GM12878 (cell line): ENCODE data around the gene EDC3.
"Not testable (repeated sequence)": the region's sequence is repeated elsewhere in the genome, so short reads cannot be mapped to it uniquely, and the experiment has no call there.

ENCODE experiments used
- ATF7 ChIP-seq: fragments of 450-650 bp; IDR thresholded peaks from 2 replicates; pipeline ENCODE4 v1.6.1; 2016; ENCODE audit warnings: low read depth, mild to moderate bottlenecking
- CREM ChIP-seq: IDR thresholded peaks from 2 replicates; pipeline ENCODE4 v1.6.1; 2014; ENCODE audit warnings: antibody characterized with exemption, low read depth
- CTCF ChIP-seq, 3 experiments: IDR thresholded peaks in 2 of 3; conservative IDR thresholded peaks in 1 of 3; 2 replicates each; pipeline ENCODE4 v1.5.1; 2011; ENCODE audit warnings: low read depth in 3 of 3, low read length in 3 of 3, mild to moderate bottlenecking in 3 of 3, control low read depth in 2 of 3, moderate library complexity in 2 of 3, inconsistent platforms in 1 of 3, mixed read lengths in 1 of 3; ENCODE audit not compliant: control insufficient read depth in 2 of 3, insufficient read depth in 1 of 3; ENCODE audit errors: extremely low read depth in 1 of 3
- GABPA ChIP-seq: IDR thresholded peaks from 2 replicates; pipeline ENCODE4 v1.6.1; 2014; ENCODE audit warnings: antibody characterized with exemption, low read depth, mild to moderate bottlenecking, inconsistent platforms
- HDAC6 ChIP-seq: fragments of 200-600 bp; sonication (generic); IDR thresholded peaks from one replicate; pipeline ENCODE4 v1.8.0; 2017; ENCODE audit warnings: antibody characterized with exemption; ENCODE audit not compliant: unreplicated experiment
- MAX ChIP-seq: IDR thresholded peaks from 2 replicates; pipeline ENCODE4 v1.6.1; 2012; ENCODE audit warnings: low read depth, low read length, improper control_type of control experiment
- NR2C2 ChIP-seq: IDR thresholded peaks from 2 replicates; pipeline ENCODE4 v1.6.1; 2011; ENCODE audit warnings: borderline replicate concordance, low read depth; ENCODE audit not compliant: control insufficient read depth, insufficient read length
- POLR2A ChIP-seq: IDR thresholded peaks from 2 replicates; pipeline ENCODE4 v1.6.1; 2011; ENCODE audit warnings: low read depth, mild to moderate bottlenecking, low read length
- POLR2AphosphoS5 ChIP-seq: IDR thresholded peaks from 2 replicates; pipeline ENCODE4 v1.6.1; 2011; ENCODE audit warnings: mild to moderate bottlenecking, low read length, inconsistent platforms
- SREBF2 ChIP-seq: IDR thresholded peaks from 2 replicates; pipeline ENCODE4 v1.6.1; 2012; ENCODE audit warnings: mild to moderate bottlenecking, low read length
- YY1 ChIP-seq: IDR thresholded peaks from 2 replicates; pipeline ENCODE4 v1.6.1; 2011; ENCODE audit warnings: low read depth, mild to moderate bottlenecking, low read length
- ZBED1 ChIP-seq: IDR thresholded peaks from 2 replicates; pipeline ENCODE4 v1.6.1; 2016; ENCODE audit warnings: borderline replicate concordance
- ZNF687 ChIP-seq: fragments of 450-650 bp; IDR thresholded peaks from 2 replicates; pipeline ENCODE4 v1.6.1; 2017; ENCODE audit warnings: mild to moderate bottlenecking, moderate library complexity
- TF ChIP-seq, protein P1 (sequence below): IDR thresholded peaks from 2 replicates; pipeline ENCODE4 v1.6.1; 2012; ENCODE audit warnings: mild to moderate bottlenecking, low read depth, low read length

DNA sequence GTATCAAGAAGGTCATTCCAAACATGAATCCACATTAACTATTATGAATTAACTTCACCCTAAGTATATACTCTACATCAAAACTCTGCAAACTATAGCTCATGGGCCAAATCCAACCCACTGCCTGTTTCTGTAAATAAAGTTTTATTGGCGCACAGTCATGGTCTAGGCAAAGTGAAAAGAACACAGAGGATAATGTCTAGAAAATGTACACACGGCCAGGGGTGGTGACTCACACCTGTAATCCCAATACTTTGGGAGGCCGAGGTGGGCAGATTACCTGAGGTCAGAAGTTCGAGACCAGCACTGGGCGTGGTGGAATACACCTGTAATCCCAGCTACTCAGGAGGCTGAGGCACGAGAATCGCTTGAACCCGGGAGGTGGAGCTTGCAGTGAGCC, 34.5 kb downstream of the EDC3 start:
- not testable (repeated sequence) for TF ChIP-seq POLR2AphosphoS5; POLR2A; NR2C2; YY1; GABPA; ZBED1; CTCF (IDR thresholded peaks at IDR 0.05 in 2 of 3, conservative IDR thresholded peaks at IDR 0.05 in 1 of 3; ENCODE audit: control insufficient read depth in 2 of 3, extremely low read depth in 1 of 3, insufficient read depth in 1 of 3, low read depth in 3 of 3, low read length in 3 of 3); HDAC6; ZNF687; ATF7; MAX; CREM; SREBF2
- TF ChIP-seq, protein P1, sequence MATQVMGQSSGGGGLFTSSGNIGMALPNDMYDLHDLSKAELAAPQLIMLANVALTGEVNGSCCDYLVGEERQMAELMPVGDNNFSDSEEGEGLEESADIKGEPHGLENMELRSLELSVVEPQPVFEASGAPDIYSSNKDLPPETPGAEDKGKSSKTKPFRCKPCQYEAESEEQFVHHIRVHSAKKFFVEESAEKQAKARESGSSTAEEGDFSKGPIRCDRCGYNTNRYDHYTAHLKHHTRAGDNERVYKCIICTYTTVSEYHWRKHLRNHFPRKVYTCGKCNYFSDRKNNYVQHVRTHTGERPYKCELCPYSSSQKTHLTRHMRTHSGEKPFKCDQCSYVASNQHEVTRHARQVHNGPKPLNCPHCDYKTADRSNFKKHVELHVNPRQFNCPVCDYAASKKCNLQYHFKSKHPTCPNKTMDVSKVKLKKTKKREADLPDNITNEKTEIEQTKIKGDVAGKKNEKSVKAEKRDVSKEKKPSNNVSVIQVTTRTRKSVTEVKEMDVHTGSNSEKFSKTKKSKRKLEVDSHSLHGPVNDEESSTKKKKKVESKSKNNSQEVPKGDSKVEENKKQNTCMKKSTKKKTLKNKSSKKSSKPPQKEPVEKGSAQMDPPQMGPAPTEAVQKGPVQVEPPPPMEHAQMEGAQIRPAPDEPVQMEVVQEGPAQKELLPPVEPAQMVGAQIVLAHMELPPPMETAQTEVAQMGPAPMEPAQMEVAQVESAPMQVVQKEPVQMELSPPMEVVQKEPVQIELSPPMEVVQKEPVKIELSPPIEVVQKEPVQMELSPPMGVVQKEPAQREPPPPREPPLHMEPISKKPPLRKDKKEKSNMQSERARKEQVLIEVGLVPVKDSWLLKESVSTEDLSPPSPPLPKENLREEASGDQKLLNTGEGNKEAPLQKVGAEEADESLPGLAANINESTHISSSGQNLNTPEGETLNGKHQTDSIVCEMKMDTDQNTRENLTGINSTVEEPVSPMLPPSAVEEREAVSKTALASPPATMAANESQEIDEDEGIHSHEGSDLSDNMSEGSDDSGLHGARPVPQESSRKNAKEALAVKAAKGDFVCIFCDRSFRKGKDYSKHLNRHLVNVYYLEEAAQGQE, result not testable (repeated sequence)
